GM10266 (cell line): ENCODE measurements around the gene MED13L.

ENCODE experiments used
- DNase-seq: peaks from one replicate; pipeline ENCODE4 v3.0.0; 2012; ENCODE audit errors: extremely low spot score
- TF ChIP-seq, protein P1 (sequence below): IDR thresholded peaks from 2 replicates; pipeline ENCODE4 v1.5.1; 2012; ENCODE audit warnings: mild to moderate bottlenecking, low read depth; ENCODE audit not compliant: control insufficient read depth, insufficient read depth; ENCODE audit errors: missing control alignments

MED13L gene

DNA sequence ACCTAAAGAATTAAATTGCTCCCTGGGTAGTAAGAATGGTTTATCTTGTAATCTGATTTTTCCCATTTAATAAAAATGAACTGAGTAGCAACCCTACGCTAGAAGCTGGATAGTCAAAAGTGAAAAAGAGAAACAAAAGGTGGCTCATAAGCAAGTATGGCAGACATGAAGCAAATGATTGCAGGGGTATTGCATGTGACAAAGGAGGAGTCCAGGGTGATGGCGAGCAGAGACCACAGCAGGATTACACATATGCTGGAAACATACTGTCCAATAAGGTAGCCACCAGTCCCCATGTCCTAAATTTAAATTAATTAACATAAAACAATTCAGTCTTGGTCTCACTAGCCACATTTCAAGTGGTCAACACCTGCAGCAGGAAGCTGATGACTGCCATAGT lies 283.8 kb downstream of the MED13L start:
- TF ChIP-seq, protein P1, sequence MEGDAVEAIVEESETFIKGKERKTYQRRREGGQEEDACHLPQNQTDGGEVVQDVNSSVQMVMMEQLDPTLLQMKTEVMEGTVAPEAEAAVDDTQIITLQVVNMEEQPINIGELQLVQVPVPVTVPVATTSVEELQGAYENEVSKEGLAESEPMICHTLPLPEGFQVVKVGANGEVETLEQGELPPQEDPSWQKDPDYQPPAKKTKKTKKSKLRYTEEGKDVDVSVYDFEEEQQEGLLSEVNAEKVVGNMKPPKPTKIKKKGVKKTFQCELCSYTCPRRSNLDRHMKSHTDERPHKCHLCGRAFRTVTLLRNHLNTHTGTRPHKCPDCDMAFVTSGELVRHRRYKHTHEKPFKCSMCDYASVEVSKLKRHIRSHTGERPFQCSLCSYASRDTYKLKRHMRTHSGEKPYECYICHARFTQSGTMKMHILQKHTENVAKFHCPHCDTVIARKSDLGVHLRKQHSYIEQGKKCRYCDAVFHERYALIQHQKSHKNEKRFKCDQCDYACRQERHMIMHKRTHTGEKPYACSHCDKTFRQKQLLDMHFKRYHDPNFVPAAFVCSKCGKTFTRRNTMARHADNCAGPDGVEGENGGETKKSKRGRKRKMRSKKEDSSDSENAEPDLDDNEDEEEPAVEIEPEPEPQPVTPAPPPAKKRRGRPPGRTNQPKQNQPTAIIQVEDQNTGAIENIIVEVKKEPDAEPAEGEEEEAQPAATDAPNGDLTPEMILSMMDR, result no peak
- no peak for DNase-seq

GRCh38 chr12:115990241-115990640 lies 287.3 kb downstream of the MED13L start:
- no peak for DNase-seq
- TF ChIP-seq, protein P1, result no peak

DNA sequence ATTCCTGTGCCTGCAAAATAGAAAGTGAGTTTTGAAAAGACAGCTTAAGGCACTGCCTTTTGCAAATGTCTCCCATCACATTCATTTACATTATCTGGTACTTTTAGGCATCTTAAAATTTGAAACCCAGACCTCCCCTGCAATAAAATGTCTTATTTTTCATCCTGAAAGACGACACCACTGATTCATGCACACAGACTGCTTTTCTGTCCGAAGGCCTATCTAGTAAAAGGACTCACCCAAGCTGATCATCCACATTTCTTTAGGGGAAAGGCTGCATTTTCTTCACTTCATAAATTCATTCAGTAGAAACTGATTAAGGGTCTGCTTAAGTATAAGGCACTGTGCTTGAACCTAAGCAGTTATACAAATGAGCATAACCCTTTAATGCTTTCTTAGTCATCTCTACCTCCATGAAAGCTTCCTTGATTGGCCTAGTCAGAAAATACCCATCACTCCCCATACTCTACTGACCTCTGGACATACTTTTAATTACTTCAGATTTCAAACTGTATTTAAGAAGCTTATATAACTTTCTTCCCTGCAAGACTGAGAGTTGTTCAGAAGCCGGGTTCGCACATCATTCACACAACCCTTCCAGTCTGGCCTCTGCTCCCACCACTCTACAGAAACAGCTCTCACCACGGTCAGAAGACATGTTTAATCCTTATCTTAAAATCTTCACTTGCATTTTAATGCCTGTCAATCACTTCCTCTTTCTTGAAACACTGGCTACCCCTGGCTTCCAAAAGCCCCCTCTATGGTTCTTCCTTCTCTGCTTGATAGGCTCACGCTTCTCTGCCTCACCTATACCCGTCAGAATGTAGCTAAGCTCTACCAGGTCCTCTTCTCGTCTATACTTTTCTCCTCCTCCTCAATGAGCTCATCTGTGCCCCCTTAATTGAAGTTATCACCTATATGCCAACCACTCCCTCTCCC lies 288.6 kb downstream of the MED13L start:
- TF ChIP-seq, protein P1, result no peak
- DNase-seq, result no peak

DNA sequence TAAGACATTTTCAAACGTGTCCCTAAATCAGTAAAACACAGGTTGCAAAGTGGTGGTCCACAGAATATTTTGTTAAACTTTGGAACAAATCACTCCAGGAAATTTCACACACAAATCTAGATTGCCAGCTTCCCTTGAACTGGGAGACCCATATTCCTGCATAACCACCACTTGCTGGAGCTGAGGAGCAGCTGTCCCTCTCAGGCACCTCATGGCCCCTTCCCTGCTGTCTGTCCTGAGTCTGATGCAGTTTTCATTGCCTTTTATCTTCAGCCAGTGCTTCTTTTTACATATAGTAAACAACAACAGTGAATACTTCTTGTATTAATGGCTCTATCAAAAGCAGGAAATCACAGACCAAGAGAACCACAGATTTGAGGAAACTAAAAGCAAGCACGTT lies 289.3 kb downstream of the MED13L start:
- TF ChIP-seq, protein P1, result no peak

DNA sequence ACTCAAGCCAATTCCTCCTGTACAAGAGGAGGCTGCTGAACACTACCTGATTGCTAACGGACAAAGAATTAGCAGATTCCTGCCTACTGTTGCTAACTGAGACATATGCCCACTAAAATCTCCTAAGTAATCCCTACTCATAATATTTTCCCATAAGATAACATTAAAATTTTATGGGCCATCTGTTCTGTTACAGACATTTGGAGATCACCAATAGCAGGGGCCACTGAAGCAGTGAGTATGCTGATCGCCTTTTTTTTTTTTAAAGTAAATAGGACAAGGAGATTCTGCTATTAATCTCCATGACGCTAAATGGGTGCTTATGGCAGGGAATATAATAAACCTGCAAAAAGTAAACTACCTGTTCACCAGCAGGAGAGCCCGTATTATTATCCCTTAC lies 292.9 kb downstream of the MED13L start:
- TF ChIP-seq, protein P1, result no peak
- no peak for DNase-seq

More for the DNA sequence above, 289.3 kb downstream of the MED13L start:
- DNase-seq, result no peak

DNA sequence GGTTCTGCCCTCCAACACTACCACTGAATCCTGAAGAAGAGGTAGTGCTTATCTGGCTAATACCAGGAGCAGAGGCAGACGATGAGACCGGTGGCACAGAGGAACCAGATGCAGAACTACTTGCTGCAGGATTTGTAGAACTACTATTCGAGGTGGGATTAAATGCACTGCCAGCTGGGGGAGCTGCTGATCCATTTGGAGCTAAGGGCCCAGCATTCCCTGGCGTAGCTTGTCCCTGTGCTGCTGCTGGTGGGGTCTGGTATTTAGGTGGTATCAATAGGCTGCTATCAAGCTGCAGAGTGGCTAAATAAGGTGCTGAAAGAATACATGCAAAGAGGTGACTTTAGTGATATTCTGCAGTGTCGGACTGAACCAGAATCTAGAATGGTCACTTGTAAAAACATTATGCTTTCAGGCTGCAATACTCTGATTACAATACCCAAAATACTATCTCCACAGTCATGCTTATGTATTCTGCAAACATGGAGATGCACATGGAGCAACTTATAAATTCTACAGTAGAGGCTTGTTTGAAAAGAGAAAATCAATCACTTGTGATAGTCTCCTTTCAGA lies 294.2 kb downstream of the MED13L start:
- no peak for DNase-seq
- TF ChIP-seq, protein P1, result peak; percentile 27

- TF ChIP-seq, protein P1, result no peak
Measured at GRCh38 chr12:115980339-115980738, 297.2 kb downstream of the MED13L start.

More at GRCh38 chr12:115980339-115980738, 297.2 kb downstream of the MED13L start:
- DNase-seq, result no peak
